Measurements from ENCODE around the gene EHMT1. TPM values are rescaled to one million over a fixed set of nuclear protein-coding genes. Genes with fewer than 3 reads are reported as not detected.
A peak's percentile ranks its signal among the peaks of the same experiment; 100 is the strongest.

Gene EHMT1
- total and polyA plus RNA-seq, 2 experiments from 2014 or later = 162 to 177 TPM

DNA sequence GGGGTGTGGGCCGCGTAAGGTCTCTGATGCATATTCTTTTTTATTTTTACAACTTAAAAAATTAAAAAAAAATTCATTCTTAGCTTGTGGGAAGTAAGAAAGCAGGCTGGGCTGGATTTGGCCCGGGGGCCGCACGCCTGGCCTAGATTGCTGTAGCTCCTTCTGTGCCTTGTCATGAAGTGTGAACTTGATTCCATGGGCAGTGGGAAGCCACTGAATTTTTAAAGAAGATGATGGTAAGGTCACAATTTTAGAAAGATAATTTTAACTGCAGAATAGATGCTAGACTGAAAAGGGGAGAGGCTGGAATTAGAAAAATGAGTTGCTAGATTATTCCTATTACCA is 56.1 kb downstream of the EHMT1 start (continued):
- TF ChIP-seq, protein P1, sequence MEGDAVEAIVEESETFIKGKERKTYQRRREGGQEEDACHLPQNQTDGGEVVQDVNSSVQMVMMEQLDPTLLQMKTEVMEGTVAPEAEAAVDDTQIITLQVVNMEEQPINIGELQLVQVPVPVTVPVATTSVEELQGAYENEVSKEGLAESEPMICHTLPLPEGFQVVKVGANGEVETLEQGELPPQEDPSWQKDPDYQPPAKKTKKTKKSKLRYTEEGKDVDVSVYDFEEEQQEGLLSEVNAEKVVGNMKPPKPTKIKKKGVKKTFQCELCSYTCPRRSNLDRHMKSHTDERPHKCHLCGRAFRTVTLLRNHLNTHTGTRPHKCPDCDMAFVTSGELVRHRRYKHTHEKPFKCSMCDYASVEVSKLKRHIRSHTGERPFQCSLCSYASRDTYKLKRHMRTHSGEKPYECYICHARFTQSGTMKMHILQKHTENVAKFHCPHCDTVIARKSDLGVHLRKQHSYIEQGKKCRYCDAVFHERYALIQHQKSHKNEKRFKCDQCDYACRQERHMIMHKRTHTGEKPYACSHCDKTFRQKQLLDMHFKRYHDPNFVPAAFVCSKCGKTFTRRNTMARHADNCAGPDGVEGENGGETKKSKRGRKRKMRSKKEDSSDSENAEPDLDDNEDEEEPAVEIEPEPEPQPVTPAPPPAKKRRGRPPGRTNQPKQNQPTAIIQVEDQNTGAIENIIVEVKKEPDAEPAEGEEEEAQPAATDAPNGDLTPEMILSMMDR (conservative IDR thresholded peaks at IDR 0.05; ENCODE audit: low read depth in 2 of 2) = no peak
- TF ChIP-seq POLR2AphosphoS5 (IDR thresholded peaks at IDR 0.05; ENCODE audit: low read depth) (no peak), NANOG (IDR thresholded peaks at IDR 0.05; ENCODE audit: borderline replicate concordance) (no peak)
- TF ChIP-seq, protein P2, sequence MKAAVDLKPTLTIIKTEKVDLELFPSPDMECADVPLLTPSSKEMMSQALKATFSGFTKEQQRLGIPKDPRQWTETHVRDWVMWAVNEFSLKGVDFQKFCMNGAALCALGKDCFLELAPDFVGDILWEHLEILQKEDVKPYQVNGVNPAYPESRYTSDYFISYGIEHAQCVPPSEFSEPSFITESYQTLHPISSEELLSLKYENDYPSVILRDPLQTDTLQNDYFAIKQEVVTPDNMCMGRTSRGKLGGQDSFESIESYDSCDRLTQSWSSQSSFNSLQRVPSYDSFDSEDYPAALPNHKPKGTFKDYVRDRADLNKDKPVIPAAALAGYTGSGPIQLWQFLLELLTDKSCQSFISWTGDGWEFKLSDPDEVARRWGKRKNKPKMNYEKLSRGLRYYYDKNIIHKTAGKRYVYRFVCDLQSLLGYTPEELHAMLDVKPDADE (IDR thresholded peaks at IDR 0.05) = no peak

DNA sequence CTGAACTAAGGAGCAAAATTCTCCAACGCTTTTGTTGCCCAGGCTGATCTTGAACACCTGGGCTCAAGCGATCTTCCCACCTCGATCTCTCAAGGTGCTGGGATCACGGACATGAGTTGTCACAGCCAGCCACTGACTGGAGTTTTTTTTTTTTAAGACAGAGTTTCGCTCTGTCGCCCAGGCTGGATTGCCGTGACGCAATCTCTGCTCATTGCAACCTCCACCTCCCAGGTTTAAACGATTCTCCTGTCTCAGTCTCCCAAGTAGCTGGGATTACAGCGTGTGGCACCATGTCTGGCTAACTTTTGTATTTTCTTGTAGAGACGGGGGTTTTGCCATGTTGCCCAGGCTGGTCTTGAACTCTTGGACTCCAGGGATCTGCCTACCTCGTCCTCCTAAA is 58.2 kb downstream of the EHMT1 start:
- no peak for ATAC-seq
- no peaks in the 10 kb centered on the region for H3K27me3 ChIP-seq (ENCODE audit: insufficient read depth)
- peaks cover 63% of the 10 kb centered on the region for H3K4me1 ChIP-seq (ENCODE audit: insufficient read depth)
- no peak overlapping the region for H3K4me3 ChIP-seq
- H3K27ac Mint-ChIP-seq = peak overlapping the region; percentile 57
- H3K4me2 ChIP-seq = peak overlapping the region; percentile 53
- H3K27me3 Mint-ChIP-seq (ENCODE audit: insufficient read depth, low read depth, poor library complexity) = peaks cover 9% of the 10 kb centered on the region
- TF ChIP-seq, protein P2 (IDR thresholded peaks at IDR 0.05) = no peak
- no peak for TF ChIP-seq EZH2phosphoT487 (IDR thresholded peaks at IDR 0.05; ENCODE audit: unreplicated experiment)
- TF ChIP-seq EZH2 (IDR thresholded peaks at IDR 0.05; ENCODE audit: low read depth, unreplicated experiment) = no peak
- no peak for TF ChIP-seq NANOG (IDR thresholded peaks at IDR 0.05; ENCODE audit: borderline replicate concordance)
- no peak for TF ChIP-seq ZNF114 (CRISPR knock-in tag; IDR thresholded peaks at IDR 0.05)
- TF ChIP-seq, protein P1 (conservative IDR thresholded peaks at IDR 0.05; ENCODE audit: low read depth in 2 of 2) = no peak
- no peak for TF ChIP-seq JUNB (IDR thresholded peaks at IDR 0.05; ENCODE audit: unreplicated experiment)
- TF ChIP-seq, protein P3, sequence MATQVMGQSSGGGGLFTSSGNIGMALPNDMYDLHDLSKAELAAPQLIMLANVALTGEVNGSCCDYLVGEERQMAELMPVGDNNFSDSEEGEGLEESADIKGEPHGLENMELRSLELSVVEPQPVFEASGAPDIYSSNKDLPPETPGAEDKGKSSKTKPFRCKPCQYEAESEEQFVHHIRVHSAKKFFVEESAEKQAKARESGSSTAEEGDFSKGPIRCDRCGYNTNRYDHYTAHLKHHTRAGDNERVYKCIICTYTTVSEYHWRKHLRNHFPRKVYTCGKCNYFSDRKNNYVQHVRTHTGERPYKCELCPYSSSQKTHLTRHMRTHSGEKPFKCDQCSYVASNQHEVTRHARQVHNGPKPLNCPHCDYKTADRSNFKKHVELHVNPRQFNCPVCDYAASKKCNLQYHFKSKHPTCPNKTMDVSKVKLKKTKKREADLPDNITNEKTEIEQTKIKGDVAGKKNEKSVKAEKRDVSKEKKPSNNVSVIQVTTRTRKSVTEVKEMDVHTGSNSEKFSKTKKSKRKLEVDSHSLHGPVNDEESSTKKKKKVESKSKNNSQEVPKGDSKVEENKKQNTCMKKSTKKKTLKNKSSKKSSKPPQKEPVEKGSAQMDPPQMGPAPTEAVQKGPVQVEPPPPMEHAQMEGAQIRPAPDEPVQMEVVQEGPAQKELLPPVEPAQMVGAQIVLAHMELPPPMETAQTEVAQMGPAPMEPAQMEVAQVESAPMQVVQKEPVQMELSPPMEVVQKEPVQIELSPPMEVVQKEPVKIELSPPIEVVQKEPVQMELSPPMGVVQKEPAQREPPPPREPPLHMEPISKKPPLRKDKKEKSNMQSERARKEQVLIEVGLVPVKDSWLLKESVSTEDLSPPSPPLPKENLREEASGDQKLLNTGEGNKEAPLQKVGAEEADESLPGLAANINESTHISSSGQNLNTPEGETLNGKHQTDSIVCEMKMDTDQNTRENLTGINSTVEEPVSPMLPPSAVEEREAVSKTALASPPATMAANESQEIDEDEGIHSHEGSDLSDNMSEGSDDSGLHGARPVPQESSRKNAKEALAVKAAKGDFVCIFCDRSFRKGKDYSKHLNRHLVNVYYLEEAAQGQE (IDR thresholded peaks at IDR 0.05; ENCODE audit: unreplicated experiment) = no peak
- H3F3A ChIP-seq (replicated peaks; ENCODE audit: low read depth) = peaks cover 20% of the 10 kb centered on the region
- H3K27ac ChIP-seq (ENCODE audit: low read depth) = peak overlapping the region; percentile 87
- no peak for DNase-seq (ENCODE audit: low spot score)
- no peaks in the 10 kb centered on the region; the same call in 2 of the 3 replicates for H3K9me3 Mint-ChIP-seq
- peaks cover 86% of the 10 kb centered on the region for H3K79me2 ChIP-seq (replicated peaks; ENCODE audit: insufficient read depth)
- H4K20me1 ChIP-seq (replicated peaks; ENCODE audit: insufficient read depth) = no peaks in the 10 kb centered on the region
- H3K36me3 ChIP-seq (ENCODE audit: insufficient read depth) = no peaks in the 10 kb centered on the region
- no peak overlapping the region for H3K4me3 Mint-ChIP-seq
- H3K36me3 Mint-ChIP-seq (ENCODE audit: low read depth) = peaks cover 21% of the 10 kb centered on the region; the same call in 2 of the 3 replicates
- no peaks in the 10 kb centered on the region for H3K9me2 ChIP-seq (ENCODE audit: insufficient read depth)
- peaks cover 74% of the 10 kb centered on the region for H3K4me1 Mint-ChIP-seq
- H2AFZ ChIP-seq = no peak overlapping the region
